GM12878 (cell line): Measurements from ENCODE around the gene BNIP5. TPM values are rescaled to one million over a fixed set of nuclear protein-coding genes. Genes with fewer than 3 reads are reported as not detected.

Source experiments
- BACH1 ChIP-seq: fragments of 450-650 bp; IDR thresholded peaks from 2 replicates; pipeline ENCODE4 v1.6.1; 2017; ENCODE audit warnings: mild to moderate bottlenecking, borderline replicate concordance
- BCL11A ChIP-seq: IDR thresholded peaks from 2 replicates; pipeline ENCODE4 v1.6.1; 2011; ENCODE audit warnings: low read depth, low read length
- CEBPB ChIP-seq, 2 experiments: fragments of 150-350 bp in 1 of 2; IDR thresholded peaks; 2 replicates each; pipeline ENCODE4 v1.6.1; 2012 to 2014; ENCODE audit warnings: low read depth in 2 of 2, low read length in 2 of 2, borderline replicate concordance in 1 of 2, inconsistent platforms in 1 of 2
- CEBPZ ChIP-seq: fragments of 150-350 bp; IDR thresholded peaks from 2 replicates; pipeline ENCODE4 v1.6.1; 2016; ENCODE audit warnings: low read depth, low read length
- EGR1 ChIP-seq, 2 experiments: IDR thresholded peaks; 1 replicate in 1 of 2; 2 replicates in 1 of 2; pipeline ENCODE4 v1.6.1; 2011 to 2012; ENCODE audit warnings: low read depth in 2 of 2, low read length in 2 of 2, borderline replicate concordance in 1 of 2, mild to moderate bottlenecking in 1 of 2, moderate library complexity in 1 of 2
- ESRRA ChIP-seq: IDR thresholded peaks from 2 replicates; pipeline ENCODE4 v1.6.1; 2012; ENCODE audit warnings: mild to moderate bottlenecking, low read length, improper control_type of control experiment
- ETV6 ChIP-seq, 2 experiments: fragments of 450-650 bp in 1 of 2; IDR thresholded peaks in 1 of 2; conservative IDR thresholded peaks in 1 of 2; 2 replicates each; pipeline ENCODE4 v1.6.1; 2014; ENCODE audit warnings: antibody characterized with exemption in 1 of 2, borderline replicate concordance in 1 of 2, low read depth in 1 of 2, mild to moderate bottlenecking in 1 of 2, moderate library complexity in 1 of 2
- KDM1A ChIP-seq: fragments of 200-600 bp; sonication (generic); IDR thresholded peaks from 2 replicates; pipeline ENCODE4 v1.6.1; 2016; ENCODE audit warnings: borderline replicate concordance
- MLLT1 ChIP-seq: fragments of 450-650 bp; IDR thresholded peaks from 2 replicates; pipeline ENCODE4 v1.6.1; 2016; ENCODE audit warnings: mild to moderate bottlenecking
- NR2F1 ChIP-seq: fragments of 450-650 bp; conservative IDR thresholded peaks from 2 replicates; pipeline ENCODE4 v1.6.1; 2017; ENCODE audit warnings: mild to moderate bottlenecking
- RELA ChIP-seq: fragments of 450-650 bp; IDR thresholded peaks from 2 replicates; pipeline ENCODE4 v1.8.0; 2014; ENCODE audit warnings: borderline replicate concordance; ENCODE audit not compliant: partially characterized antibody
- RUNX3 ChIP-seq: IDR thresholded peaks from 2 replicates; pipeline ENCODE4 v1.6.1; 2012; ENCODE audit warnings: low read length, inconsistent platforms
- SMARCA5 ChIP-seq: fragments of 450-650 bp; IDR thresholded peaks from 2 replicates; pipeline ENCODE4 v1.6.1; 2017; ENCODE audit warnings: mild to moderate bottlenecking
- polyA plus RNA-seq, 11 experiments: library from polyadenylated mRNA; depleted of rRNA in 4 of 11; unstranded in 6 of 11; stranded (reverse) in 5 of 11; fragments of >200 nt; fragmentation: Nextera tagmentation in 4 of 11; fragmentation: Illumina TruSeq in 1 of 11; extraction: Ambion mirVana in 4 of 11; extraction: Trizol in 1 of 11; gene quantifications; 1 replicate in 1 of 11; 2 replicates in 10 of 11; pipeline versions ENCODE4 v1.2.1 to v1.2.3, GENCODE V29; 2011 to 2016; ENCODE audit warnings: inconsistent platforms in 2 of 11, missing spikeins in 2 of 11, low read depth in 1 of 11
- total RNA-seq, 4 experiments: library from RNA; depleted of rRNA in 3 of 4; stranded (reverse); fragments of >200 nt in 3 of 4; fragmentation: Illumina TruSeq in 1 of 4; extraction: Trizol in 1 of 4; gene quantifications; 2 replicates each; pipeline versions ENCODE4 v1.2.1 to v1.2.3, GENCODE V29; 2013 to 2021
- TF ChIP-seq, protein P1 (sequence below): fragments of 450-650 bp; IDR thresholded peaks from 2 replicates; pipeline ENCODE4 v1.6.1; 2017; ENCODE audit warnings: mild to moderate bottlenecking, moderate library complexity
- TF ChIP-seq, protein P2 (sequence below): fragments of 450-650 bp; IDR thresholded peaks from 2 replicates; pipeline ENCODE4 v1.6.1; 2017; ENCODE audit warnings: antibody characterized with exemption, mild to moderate bottlenecking, moderate library complexity

The BNIP5 gene
- total and polyA plus RNA-seq, 10 of the 15 experiments (the other 5 are each of a cell fraction or from before 2014, with no cell fraction given): 0.02 to 0.68 (median 0.05) TPM; not detected in 2

GRCh38 chr6:36355819-36356218, 19.1 kb upstream of the BNIP5 start (continued):
- peak; percentile 74 for TF ChIP-seq BCL11A
- TF ChIP-seq MLLT1: no peak
- TF ChIP-seq, protein P1, sequence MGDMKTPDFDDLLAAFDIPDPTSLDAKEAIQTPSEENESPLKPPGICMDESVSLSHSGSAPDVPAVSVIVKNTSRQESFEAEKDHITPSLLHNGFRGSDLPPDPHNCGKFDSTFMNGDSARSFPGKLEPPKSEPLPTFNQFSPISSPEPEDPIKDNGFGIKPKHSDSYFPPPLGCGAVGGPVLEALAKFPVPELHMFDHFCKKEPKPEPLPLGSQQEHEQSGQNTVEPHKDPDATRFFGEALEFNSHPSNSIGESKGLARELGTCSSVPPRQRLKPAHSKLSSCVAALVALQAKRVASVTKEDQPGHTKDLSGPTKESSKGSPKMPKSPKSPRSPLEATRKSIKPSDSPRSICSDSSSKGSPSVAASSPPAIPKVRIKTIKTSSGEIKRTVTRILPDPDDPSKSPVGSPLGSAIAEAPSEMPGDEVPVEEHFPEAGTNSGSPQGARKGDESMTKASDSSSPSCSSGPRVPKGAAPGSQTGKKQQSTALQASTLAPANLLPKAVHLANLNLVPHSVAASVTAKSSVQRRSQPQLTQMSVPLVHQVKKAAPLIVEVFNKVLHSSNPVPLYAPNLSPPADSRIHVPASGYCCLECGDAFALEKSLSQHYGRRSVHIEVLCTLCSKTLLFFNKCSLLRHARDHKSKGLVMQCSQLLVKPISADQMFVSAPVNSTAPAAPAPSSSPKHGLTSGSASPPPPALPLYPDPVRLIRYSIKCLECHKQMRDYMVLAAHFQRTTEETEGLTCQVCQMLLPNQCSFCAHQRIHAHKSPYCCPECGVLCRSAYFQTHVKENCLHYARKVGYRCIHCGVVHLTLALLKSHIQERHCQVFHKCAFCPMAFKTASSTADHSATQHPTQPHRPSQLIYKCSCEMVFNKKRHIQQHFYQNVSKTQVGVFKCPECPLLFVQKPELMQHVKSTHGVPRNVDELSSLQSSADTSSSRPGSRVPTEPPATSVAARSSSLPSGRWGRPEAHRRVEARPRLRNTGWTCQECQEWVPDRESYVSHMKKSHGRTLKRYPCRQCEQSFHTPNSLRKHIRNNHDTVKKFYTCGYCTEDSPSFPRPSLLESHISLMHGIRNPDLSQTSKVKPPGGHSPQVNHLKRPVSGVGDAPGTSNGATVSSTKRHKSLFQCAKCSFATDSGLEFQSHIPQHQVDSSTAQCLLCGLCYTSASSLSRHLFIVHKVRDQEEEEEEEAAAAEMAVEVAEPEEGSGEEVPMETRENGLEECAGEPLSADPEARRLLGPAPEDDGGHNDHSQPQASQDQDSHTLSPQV: no peak
- TF ChIP-seq, protein P2, sequence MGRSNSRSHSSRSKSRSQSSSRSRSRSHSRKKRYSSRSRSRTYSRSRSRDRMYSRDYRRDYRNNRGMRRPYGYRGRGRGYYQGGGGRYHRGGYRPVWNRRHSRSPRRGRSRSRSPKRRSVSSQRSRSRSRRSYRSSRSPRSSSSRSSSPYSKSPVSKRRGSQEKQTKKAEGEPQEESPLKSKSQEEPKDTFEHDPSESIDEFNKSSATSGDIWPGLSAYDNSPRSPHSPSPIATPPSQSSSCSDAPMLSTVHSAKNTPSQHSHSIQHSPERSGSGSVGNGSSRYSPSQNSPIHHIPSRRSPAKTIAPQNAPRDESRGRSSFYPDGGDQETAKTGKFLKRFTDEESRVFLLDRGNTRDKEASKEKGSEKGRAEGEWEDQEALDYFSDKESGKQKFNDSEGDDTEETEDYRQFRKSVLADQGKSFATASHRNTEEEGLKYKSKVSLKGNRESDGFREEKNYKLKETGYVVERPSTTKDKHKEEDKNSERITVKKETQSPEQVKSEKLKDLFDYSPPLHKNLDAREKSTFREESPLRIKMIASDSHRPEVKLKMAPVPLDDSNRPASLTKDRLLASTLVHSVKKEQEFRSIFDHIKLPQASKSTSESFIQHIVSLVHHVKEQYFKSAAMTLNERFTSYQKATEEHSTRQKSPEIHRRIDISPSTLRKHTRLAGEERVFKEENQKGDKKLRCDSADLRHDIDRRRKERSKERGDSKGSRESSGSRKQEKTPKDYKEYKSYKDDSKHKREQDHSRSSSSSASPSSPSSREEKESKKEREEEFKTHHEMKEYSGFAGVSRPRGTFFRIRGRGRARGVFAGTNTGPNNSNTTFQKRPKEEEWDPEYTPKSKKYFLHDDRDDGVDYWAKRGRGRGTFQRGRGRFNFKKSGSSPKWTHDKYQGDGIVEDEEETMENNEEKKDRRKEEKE: no peak
- peak; percentile 36 to 55; a peak in 1 of 4 replicates for TF ChIP-seq CEBPB (IDR thresholded peaks at IDR 0.05; ENCODE audit: borderline replicate concordance in 1 of 2, low read depth in 2 of 2, low read length in 2 of 2)
- TF ChIP-seq SMARCA5: no peak
- no peak for TF ChIP-seq ESRRA
- no peak for TF ChIP-seq EGR1 (IDR thresholded peaks at IDR 0.05; ENCODE audit: borderline replicate concordance in 1 of 2, low read depth in 2 of 2, low read length in 2 of 2)
- peak; percentile 95 for TF ChIP-seq RUNX3
- TF ChIP-seq RELA: no peak
- TF ChIP-seq CEBPZ: no peak
- 0 out of 2 replicates have a peak, but pooled peaks have one; percentile 32 for TF ChIP-seq NR2F1
- no peak for TF ChIP-seq KDM1A
- no peak for TF ChIP-seq ETV6 (conservative IDR thresholded peaks at IDR 0.05 in 1 of 2, IDR thresholded peaks at IDR 0.05 in 1 of 2; ENCODE audit: borderline replicate concordance in 1 of 2, low read depth in 1 of 2)
- TF ChIP-seq BACH1: no peak
